Measurements from ENCODE around the gene AMFR. TPM values are rescaled to one million over a fixed set of nuclear protein-coding genes. Genes with fewer than 3 reads are reported as not detected.

The AMFR gene
- total RNA-seq, 3 donors from 2014 or later (not counting 1 experiment from before 2014, with no cell fraction given): 58.4 to 87.1 (median 71.7) TPM

- H3K9me3 ChIP-seq (ENCODE audit: control insufficient read depth, insufficient read depth, low read length): no peaks in the 10 kb centered on the region
- Mint-ChIP-seq H3K27ac (no peak overlapping the region), H3K9me3 (no peaks in the 10 kb centered on the region), H3K36me3 (peaks cover 21% of the 10 kb centered on the region), H3K27me3 (ENCODE audit: low read depth in 2 of 2) (no peaks in the 10 kb centered on the region), H3K4me1 (no peaks in the 10 kb centered on the region), H3K4me3 (no peak overlapping the region)
- DNase-seq (no peak), ATAC-seq (no peak)
- no peaks in the 10 kb centered on the region for H3K27me3 ChIP-seq (ENCODE audit: control insufficient read depth, insufficient read depth, low read length)
- no peak overlapping the region for H3K4me3 ChIP-seq (ENCODE audit: low read length)
- TF ChIP-seq CTCF (IDR thresholded peaks at IDR 0.05): no peak
- 100% methylated on average over 2 of the region's 3 CpGs for WGBS (ENCODE audit: insufficient coverage)
- peaks cover 66% of the 10 kb centered on the region for H3K36me3 ChIP-seq (ENCODE audit: control insufficient read depth, insufficient read depth, low read length)
- H3K27ac ChIP-seq (ENCODE audit: low read length): no peak overlapping the region
- intact Hi-C loops (cut with micrococcal nuclease): no loop called here
- H3K4me1 ChIP-seq (ENCODE audit: control insufficient read depth, insufficient read depth, low read length): no peaks in the 10 kb centered on the region
Measured at GRCh38 chr16:56462064-56462796, 36.9 kb upstream of the AMFR start.

GRCh38 chr16:56460101-56460500 is 34.8 kb upstream of the AMFR start:
- Histone ChIP-seq H3K36me3 (ENCODE audit: control insufficient read depth, insufficient read depth, low read length) (peaks cover 62% of the 10 kb centered on the region), H3K27me3 (ENCODE audit: control insufficient read depth, insufficient read depth, low read length) (no peaks in the 10 kb centered on the region), H3K4me3 (ENCODE audit: low read length) (no peak overlapping the region), H3K4me1 (ENCODE audit: control insufficient read depth, insufficient read depth, low read length) (no peaks in the 10 kb centered on the region), H3K27ac (ENCODE audit: low read length) (no peak overlapping the region), H3K9me3 (ENCODE audit: control insufficient read depth, insufficient read depth, low read length) (no peaks in the 10 kb centered on the region)
- intact Hi-C loops (cut with micrococcal nuclease): no loop called here
- DNase-seq (no peak), ATAC-seq (no peak)
- Mint-ChIP-seq H3K27ac (no peak overlapping the region), H3K9me3 (no peaks in the 10 kb centered on the region), H3K4me1 (no peaks in the 10 kb centered on the region), H3K27me3 (ENCODE audit: low read depth in 2 of 2) (no peaks in the 10 kb centered on the region), H3K36me3 (peaks cover 26% of the 10 kb centered on the region), H3K4me3 (no peak overlapping the region)
- TF ChIP-seq CTCF (IDR thresholded peaks at IDR 0.05): no peak
- 94% methylated on average over 2 of the region's 2 CpGs for WGBS (ENCODE audit: insufficient coverage)

- intact Hi-C loops (cut with micrococcal nuclease): no loop called here
- 97% methylated on average over 6 of the region's 6 CpGs for WGBS (ENCODE audit: insufficient coverage)
- Mint-ChIP-seq H3K4me3 (no peak overlapping the region), H3K27ac (no peak overlapping the region), H3K27me3 (ENCODE audit: low read depth in 2 of 2) (no peaks in the 10 kb centered on the region), H3K36me3 (peaks cover 24% of the 10 kb centered on the region), H3K9me3 (no peaks in the 10 kb centered on the region), H3K4me1 (peaks cover 0 to 6% of the 10 kb centered on the region in 2 donors)
- H3K4me3 ChIP-seq (ENCODE audit: low read length): no peak overlapping the region
- DNase-seq (no peak), ATAC-seq (no peak)
- no peaks in the 10 kb centered on the region for H3K4me1 ChIP-seq (ENCODE audit: control insufficient read depth, insufficient read depth, low read length)
- H3K27ac ChIP-seq (ENCODE audit: low read length): no peak overlapping the region
- H3K9me3 ChIP-seq (ENCODE audit: control insufficient read depth, insufficient read depth, low read length): no peaks in the 10 kb centered on the region
- peaks cover 60% of the 10 kb centered on the region for H3K36me3 ChIP-seq (ENCODE audit: control insufficient read depth, insufficient read depth, low read length)
- no peak for TF ChIP-seq CTCF (IDR thresholded peaks at IDR 0.05)
- H3K27me3 ChIP-seq (ENCODE audit: control insufficient read depth, insufficient read depth, low read length): no peaks in the 10 kb centered on the region
Measured at GRCh38 chr16:56457927-56458470, 32.7 kb upstream of the AMFR start.
